ENCODE measurements around the gene CDRT15L2. TPM values are rescaled to one million over a fixed set of nuclear protein-coding genes. Genes with fewer than 3 reads are reported as not detected.
"Not testable (repeated sequence)": the region's sequence is repeated elsewhere in the genome, so short reads cannot be mapped to it uniquely, and the experiment has no call there.

The CDRT15L2 gene
- total RNA-seq, 2 experiments from 2014 or later, result not detected

GRCh38 chr17:20589454-20589810, 9.9 kb downstream of the CDRT15L2 start:
- DNase-seq; H3K36me3 Mint-ChIP-seq (ENCODE audit: low read depth); H3K27me3 Mint-ChIP-seq (ENCODE audit: low read depth); H3K4me1 Mint-ChIP-seq (ENCODE audit: low read depth); H3K9me3 Mint-ChIP-seq (ENCODE audit: insufficient read depth); H3K27ac Mint-ChIP-seq; H3K4me3 Mint-ChIP-seq; ATAC-seq; POLR2A ChIA-PET; CTCF ChIA-PET: not testable (repeated sequence)

GRCh38 chr17:20591040-20591439, 11.5 kb downstream of the CDRT15L2 start:
- H3K4me3 Mint-ChIP-seq; H3K27ac Mint-ChIP-seq; CTCF ChIA-PET; DNase-seq; H3K36me3 Mint-ChIP-seq (ENCODE audit: low read depth); POLR2A ChIA-PET; H3K27me3 Mint-ChIP-seq (ENCODE audit: low read depth); H3K9me3 Mint-ChIP-seq (ENCODE audit: insufficient read depth); ATAC-seq; H3K4me1 Mint-ChIP-seq (ENCODE audit: low read depth): not testable (repeated sequence)

- H3K4me1 Mint-ChIP-seq (ENCODE audit: low read depth); H3K27me3 Mint-ChIP-seq (ENCODE audit: low read depth); ATAC-seq; H3K27ac Mint-ChIP-seq; CTCF ChIA-PET; H3K4me3 Mint-ChIP-seq; H3K9me3 Mint-ChIP-seq (ENCODE audit: insufficient read depth); POLR2A ChIA-PET; DNase-seq; H3K36me3 Mint-ChIP-seq (ENCODE audit: low read depth): not testable (repeated sequence)
These were observed 26.0 kb downstream of the CDRT15L2 start for GRCh38 chr17:20605568-20605967.

GRCh38 chr17:20609490-20609889, 30.0 kb downstream of the CDRT15L2 start:
- H3K4me3 Mint-ChIP-seq; H3K4me1 Mint-ChIP-seq (ENCODE audit: low read depth); ATAC-seq; DNase-seq; H3K36me3 Mint-ChIP-seq (ENCODE audit: low read depth); CTCF ChIA-PET; H3K27me3 Mint-ChIP-seq (ENCODE audit: low read depth); H3K9me3 Mint-ChIP-seq (ENCODE audit: insufficient read depth); POLR2A ChIA-PET; H3K27ac Mint-ChIP-seq: not testable (repeated sequence)

- ChIA-PET POLR2A (no interaction called here), CTCF (no interaction called here)
- H3K4me3 Mint-ChIP-seq, result no peak overlapping the region
- no peaks in the 10 kb centered on the region for H3K36me3 Mint-ChIP-seq (ENCODE audit: low read depth)
- ATAC-seq, result no peak
- no peak overlapping the region for H3K27ac Mint-ChIP-seq
- no peak for DNase-seq
- no peaks in the 10 kb centered on the region for H3K9me3 Mint-ChIP-seq (ENCODE audit: insufficient read depth)
- no peaks in the 10 kb centered on the region for H3K4me1 Mint-ChIP-seq (ENCODE audit: low read depth)
- no peaks in the 10 kb centered on the region for H3K27me3 Mint-ChIP-seq (ENCODE audit: low read depth)
These were observed 31.8 kb downstream of the CDRT15L2 start for GRCh38 chr17:20611309-20611708.

- Mint-ChIP-seq H3K4me1 (ENCODE audit: low read depth) (no peaks in the 10 kb centered on the region), H3K27me3 (ENCODE audit: low read depth) (no peaks in the 10 kb centered on the region), H3K9me3 (ENCODE audit: insufficient read depth) (no peaks in the 10 kb centered on the region), H3K27ac (no peak overlapping the region), H3K36me3 (ENCODE audit: low read depth) (no peaks in the 10 kb centered on the region), H3K4me3 (no peak overlapping the region)
- ATAC-seq (no peak), DNase-seq (no peak)
- ChIA-PET CTCF (no interaction called here), POLR2A (no interaction called here)
These were observed 33.1 kb downstream of the CDRT15L2 start for GRCh38 chr17:20612635-20613034.

GRCh38 chr17:20613248-20613647, 33.7 kb downstream of the CDRT15L2 start:
- ChIA-PET POLR2A (no interaction called here), CTCF (no interaction called here)
- Mint-ChIP-seq H3K9me3 (ENCODE audit: insufficient read depth) (no peaks in the 10 kb centered on the region), H3K27me3 (ENCODE audit: low read depth) (no peaks in the 10 kb centered on the region), H3K4me1 (ENCODE audit: low read depth) (no peaks in the 10 kb centered on the region), H3K4me3 (no peak overlapping the region), H3K27ac (no peak overlapping the region), H3K36me3 (ENCODE audit: low read depth) (no peaks in the 10 kb centered on the region)
- DNase-seq (no peak), ATAC-seq (no peak)

- H3K36me3 Mint-ChIP-seq (ENCODE audit: low read depth), result no peaks in the 10 kb centered on the region
- DNase-seq (no peak), ATAC-seq (no peak)
- no peaks in the 10 kb centered on the region for H3K27me3 Mint-ChIP-seq (ENCODE audit: low read depth)
- ChIA-PET POLR2A (no interaction called here), CTCF (no interaction called here)
- no peaks in the 10 kb centered on the region for H3K9me3 Mint-ChIP-seq (ENCODE audit: insufficient read depth)
- H3K4me3 Mint-ChIP-seq, result no peak overlapping the region
- no peak overlapping the region for H3K27ac Mint-ChIP-seq
- no peaks in the 10 kb centered on the region for H3K4me1 Mint-ChIP-seq (ENCODE audit: low read depth)
These were observed 34.4 kb downstream of the CDRT15L2 start for GRCh38 chr17:20613905-20614304.

GRCh38 chr17:20615461-20615860, 35.9 kb downstream of the CDRT15L2 start:
- POLR2A ChIA-PET; H3K27me3 Mint-ChIP-seq (ENCODE audit: low read depth); H3K36me3 Mint-ChIP-seq (ENCODE audit: low read depth); DNase-seq; H3K27ac Mint-ChIP-seq; H3K9me3 Mint-ChIP-seq (ENCODE audit: insufficient read depth); H3K4me3 Mint-ChIP-seq; ATAC-seq; CTCF ChIA-PET; H3K4me1 Mint-ChIP-seq (ENCODE audit: low read depth): not testable (repeated sequence)

Other genes starting within 250 kb of the CDRT15L2 start
- under 1 TPM; 0.45 to 0.47 TPM for gene LGALS9B, start 112.2 kb upstream of the CDRT15L2 start, total RNA-seq

All from activated CD8-positive, alpha-beta T cell treated with anti-CD3 and anti-CD28 coated beads, Interleukin-2, amount 10 ng/mL, durations not matched to agents 7 days and 5 days (primary cell).